ENCODE measurements around the gene RRAD.
A peak's percentile ranks its signal among the peaks of the same experiment; 100 is the strongest.

RRAD gene

DNA sequence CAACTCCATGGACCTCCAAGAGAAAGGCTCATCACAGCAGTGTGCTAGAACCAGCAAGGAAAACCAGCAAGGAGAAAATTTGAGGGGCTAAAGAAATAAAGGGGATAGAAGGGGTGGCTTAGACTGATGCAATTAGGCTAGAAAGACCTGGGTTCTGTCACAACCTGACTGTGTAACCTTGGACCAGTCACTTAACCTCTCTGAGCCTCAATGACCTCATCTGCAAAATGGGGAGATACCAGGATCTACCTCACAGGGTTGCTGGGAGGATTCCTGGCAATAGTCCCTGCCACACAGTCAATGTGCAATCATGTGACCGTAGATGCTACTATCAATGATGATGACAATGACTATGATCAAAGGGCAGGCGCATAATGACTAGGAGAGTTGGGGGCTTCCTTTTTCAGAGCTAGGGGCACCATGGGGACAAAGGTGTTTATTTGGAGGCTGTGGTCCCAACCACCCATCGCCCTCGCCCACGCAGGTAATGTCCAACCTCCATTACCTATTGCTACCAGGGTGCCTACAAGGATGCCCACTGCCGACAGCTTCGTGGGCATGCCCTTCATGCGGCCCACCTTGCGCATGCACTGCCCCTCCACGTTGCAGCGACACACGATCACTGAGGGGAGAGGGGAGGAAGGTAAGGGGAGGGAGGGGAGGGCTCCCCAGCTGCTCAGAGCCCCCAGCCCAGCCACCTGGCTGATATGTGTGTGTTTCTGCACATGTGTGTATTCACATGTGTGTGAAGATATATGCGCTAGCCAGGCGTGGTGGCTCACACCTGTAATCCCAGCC, 16.4 kb downstream of the RRAD start:
- no peak for DNase-seq (ENCODE audit: low read depth)
- TF ChIP-seq, protein P1, sequence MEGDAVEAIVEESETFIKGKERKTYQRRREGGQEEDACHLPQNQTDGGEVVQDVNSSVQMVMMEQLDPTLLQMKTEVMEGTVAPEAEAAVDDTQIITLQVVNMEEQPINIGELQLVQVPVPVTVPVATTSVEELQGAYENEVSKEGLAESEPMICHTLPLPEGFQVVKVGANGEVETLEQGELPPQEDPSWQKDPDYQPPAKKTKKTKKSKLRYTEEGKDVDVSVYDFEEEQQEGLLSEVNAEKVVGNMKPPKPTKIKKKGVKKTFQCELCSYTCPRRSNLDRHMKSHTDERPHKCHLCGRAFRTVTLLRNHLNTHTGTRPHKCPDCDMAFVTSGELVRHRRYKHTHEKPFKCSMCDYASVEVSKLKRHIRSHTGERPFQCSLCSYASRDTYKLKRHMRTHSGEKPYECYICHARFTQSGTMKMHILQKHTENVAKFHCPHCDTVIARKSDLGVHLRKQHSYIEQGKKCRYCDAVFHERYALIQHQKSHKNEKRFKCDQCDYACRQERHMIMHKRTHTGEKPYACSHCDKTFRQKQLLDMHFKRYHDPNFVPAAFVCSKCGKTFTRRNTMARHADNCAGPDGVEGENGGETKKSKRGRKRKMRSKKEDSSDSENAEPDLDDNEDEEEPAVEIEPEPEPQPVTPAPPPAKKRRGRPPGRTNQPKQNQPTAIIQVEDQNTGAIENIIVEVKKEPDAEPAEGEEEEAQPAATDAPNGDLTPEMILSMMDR (IDR thresholded peaks at IDR 0.05; ENCODE audit: control insufficient read depth, extremely low read depth, insufficient read depth), result no peak
- no peak overlapping the region for H3K4me3 ChIP-seq (ENCODE audit: low read depth, low read length)

DNA sequence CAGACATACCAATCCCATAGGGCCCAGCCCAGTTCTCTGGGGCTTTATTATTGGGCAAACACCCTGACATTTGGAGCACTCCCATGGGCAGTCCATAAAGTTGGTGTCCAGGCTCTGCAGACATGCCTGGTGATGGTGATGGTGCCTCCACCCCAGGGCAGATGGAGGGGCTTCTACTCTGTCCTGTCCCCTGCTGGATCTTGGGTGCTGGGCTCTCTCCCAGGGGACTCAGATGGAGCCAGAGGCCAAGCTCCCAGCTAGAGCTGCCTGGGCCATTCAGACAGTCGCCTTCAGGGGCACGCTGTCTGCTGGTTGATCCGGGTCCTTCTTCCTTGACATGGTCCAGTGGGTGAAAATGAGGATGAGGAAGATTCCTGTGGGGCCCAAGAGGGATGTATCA, 17.2 kb downstream of the RRAD start:
- TF ChIP-seq, protein P1 (IDR thresholded peaks at IDR 0.05; ENCODE audit: control insufficient read depth, extremely low read depth, insufficient read depth), result no peak
- DNase-seq (ENCODE audit: low read depth), result no peak
- H3K4me3 ChIP-seq (ENCODE audit: low read depth, low read length), result no peak overlapping the region

DNA sequence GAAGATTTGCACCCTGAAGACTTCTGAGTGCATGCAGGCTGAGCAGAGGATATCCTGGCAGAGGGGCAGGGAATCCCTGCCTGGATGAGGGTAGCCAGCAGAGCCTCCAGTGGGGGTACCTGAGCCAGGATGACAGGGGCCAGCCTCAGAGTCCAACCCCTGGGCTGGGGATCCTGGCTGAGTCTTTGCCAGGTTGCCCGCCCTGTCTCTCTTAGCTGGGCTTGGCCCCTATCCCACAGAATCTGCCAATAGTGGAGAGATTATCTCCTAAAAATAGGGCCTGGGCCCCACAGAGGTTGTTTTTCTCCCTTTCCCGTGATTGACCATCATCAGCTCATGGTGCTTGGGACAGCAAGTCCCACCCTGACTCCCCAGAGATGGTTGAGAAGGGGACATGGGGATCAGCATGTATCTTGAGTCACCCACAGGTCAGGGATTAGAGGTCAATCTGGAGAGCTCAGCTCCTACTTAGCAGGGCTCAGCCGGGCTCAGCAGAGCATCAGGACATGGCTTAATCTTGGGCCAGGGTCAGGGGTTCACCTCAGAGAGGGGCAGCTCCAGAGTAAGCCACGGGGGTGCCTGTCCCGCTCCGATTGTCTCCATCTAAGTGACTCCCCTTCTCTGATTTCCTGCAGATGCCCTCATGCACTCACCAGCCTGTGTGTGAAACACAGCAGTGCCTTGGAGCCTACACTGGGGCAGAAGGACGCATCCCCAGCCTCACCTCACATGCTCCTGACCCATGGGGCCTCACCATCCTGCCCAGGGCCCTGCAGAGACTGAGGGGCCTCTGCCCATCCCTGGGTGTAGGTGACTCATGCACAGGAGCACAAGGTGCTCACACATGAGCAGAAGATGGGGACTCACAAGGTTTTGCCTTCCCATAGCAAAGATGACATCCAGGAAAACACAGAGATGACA, 18.2 kb downstream of the RRAD start:
- H3K4me3 ChIP-seq (ENCODE audit: low read depth, low read length), result no peak overlapping the region
- TF ChIP-seq, protein P1 (IDR thresholded peaks at IDR 0.05; ENCODE audit: control insufficient read depth, extremely low read depth, insufficient read depth), result no peak
- no peak for DNase-seq (ENCODE audit: low read depth)

DNA sequence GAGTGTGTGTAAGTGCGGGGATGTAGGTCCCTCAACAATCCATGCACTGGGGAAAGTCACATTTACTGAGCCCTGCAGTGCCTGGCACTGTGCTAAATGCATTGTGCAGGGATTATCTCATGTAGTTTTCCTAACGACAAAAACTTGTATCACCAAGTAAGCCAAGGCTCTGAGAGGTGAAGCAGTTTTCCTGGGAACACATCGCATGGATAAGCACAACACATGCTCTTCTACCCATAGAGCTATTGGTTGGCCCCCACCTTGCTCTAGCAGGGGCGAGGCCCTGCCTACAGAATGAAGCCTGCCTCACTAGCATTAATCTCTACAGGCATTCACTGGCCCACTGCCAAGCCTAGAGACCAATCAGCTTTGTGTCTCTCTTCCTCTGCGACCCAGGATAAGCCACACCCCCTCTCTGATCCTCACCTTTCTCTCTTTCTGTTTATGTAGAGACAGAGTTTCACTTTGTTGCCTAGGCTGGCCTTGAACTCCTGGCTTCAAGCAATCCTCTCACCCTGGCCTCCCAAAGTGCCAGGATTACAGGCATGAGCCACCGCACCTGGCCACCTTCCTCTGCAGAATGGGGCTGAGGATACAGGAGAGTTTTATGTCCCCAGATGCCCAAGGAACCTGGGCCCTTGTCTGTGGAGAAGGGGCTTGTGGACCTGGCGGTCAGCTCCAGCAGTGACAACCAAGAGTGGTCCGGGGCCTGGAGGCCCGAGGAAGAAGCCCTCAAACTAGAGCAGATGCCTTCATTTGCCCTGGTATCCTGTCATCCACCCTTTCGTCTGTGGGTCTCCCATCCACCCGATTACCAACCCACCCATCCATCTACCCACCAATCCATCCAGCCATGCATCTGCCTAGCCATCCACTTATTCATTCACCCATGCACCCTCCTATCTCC, 19.4 kb downstream of the RRAD start:
- peak; percentile 11 for DNase-seq (ENCODE audit: low read depth)

DNA sequence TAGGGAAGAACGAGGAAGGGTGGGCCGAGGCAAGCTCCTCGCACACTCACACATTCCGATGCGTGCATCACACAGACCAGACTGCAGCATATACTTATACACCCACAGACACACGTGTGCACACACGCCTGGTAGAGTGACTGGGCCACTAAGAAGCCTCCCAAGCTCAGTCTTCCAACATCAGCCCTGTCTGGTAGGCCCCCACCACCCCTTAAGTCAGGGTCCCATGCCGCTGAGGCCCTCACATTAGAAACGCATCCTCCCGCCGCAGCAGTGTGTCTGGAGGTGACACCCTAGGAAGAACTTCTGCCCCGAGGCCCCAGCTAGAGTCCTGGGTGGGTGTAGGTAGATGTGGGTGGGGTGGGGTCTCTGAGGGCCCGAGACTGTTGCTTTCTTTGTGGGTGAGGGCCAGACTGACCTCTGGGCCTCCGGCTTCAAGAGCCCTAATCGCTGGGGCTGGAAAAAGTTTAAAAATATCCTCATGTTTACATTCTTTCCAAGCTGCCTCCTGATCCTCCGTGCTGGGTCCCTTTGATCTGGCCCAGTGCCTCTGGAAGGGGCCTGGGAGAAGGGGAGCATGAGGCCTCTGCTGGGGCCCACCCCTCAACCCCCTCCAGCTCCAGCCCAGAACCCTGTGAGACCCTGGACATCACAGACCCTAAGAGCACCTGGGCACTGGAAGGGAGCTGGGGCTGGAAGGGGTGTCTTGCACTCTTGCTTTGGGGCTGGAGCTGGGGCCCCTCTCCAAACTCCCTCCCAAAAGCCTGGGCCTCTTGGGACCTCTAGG, 20.3 kb downstream of the RRAD start:
- TF ChIP-seq, protein P1 (IDR thresholded peaks at IDR 0.05; ENCODE audit: control insufficient read depth, extremely low read depth, insufficient read depth), result no peak

More for the DNA sequence above, 19.4 kb downstream of the RRAD start:
- no peak overlapping the region for H3K4me3 ChIP-seq (ENCODE audit: low read depth, low read length)
- TF ChIP-seq, protein P1 (IDR thresholded peaks at IDR 0.05; ENCODE audit: control insufficient read depth, extremely low read depth, insufficient read depth), result no peak

DNA sequence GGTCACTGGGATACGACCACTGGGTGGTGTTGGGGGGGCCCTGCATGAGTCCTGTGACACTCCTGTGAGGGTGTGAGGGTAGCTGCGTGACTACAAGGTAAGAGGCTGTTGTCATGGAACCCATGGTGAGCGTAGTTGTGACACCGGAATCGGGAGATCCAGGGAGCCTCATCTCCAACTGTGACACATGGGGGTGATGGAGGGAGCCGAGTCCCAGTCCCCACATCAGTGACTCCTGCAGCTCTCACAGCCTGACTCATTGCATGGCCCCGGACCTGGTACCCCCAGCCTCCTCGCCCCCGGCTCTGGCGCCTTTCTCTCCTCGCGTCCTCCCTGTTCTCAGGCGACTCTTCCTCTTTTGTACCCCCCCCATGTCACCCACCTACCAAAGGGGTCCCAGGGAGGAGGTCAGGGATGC, 20.9 kb downstream of the RRAD start:
- DNase-seq (ENCODE audit: low read depth), result no peak
- TF ChIP-seq, protein P1 (IDR thresholded peaks at IDR 0.05; ENCODE audit: control insufficient read depth, extremely low read depth, insufficient read depth), result no peak

More for the DNA sequence above, 20.3 kb downstream of the RRAD start:
- DNase-seq (ENCODE audit: low read depth), result no peak
- H3K4me3 ChIP-seq (ENCODE audit: low read depth, low read length), result no peak overlapping the region

More for the DNA sequence above, 20.9 kb downstream of the RRAD start:
- no peak overlapping the region for H3K4me3 ChIP-seq (ENCODE audit: low read depth, low read length)
